ENCODE results near the gene B4GALNT4. TPM values are rescaled to one million over a fixed set of nuclear protein-coding genes. Genes with fewer than 3 reads are reported as not detected.

Gene B4GALNT4
- total and polyA plus RNA-seq, 2 donors from 2014 or later = 0.82 to 1.4 TPM

GRCh38 chr11:412641-413119 lies 43.4 kb downstream of the B4GALNT4 start:
- FAIRE-seq = no peak
- H3K36me3 ChIP-seq (ENCODE audit: control insufficient read depth in 2 of 3, insufficient read depth in 3 of 3, low read length in 3 of 3) = no peaks in the 10 kb centered on the region
- intact Hi-C loops (cut with DNase I) = no loop called here
- H3K27ac ChIP-seq (ENCODE audit: low read depth in 2 of 2, low read length in 2 of 2) = no peak overlapping the region
- no peak overlapping the region for H3K9ac ChIP-seq (ENCODE audit: low read length in 3 of 3)
- no peaks in the 10 kb centered on the region for H3K27me3 ChIP-seq (ENCODE audit: control insufficient read depth, insufficient read depth, low read length)
- peaks cover 0 to 43% (median 15%) of the 10 kb centered on the region in 3 donors for H3K4me1 ChIP-seq (ENCODE audit: control insufficient read depth in 2 of 3, insufficient read depth in 2 of 3, low read depth in 1 of 3, low read length in 3 of 3)
- no peak overlapping the region for H3K4me3 ChIP-seq (ENCODE audit: low read length in 3 of 3)
- DNase-seq = peak in 1 of 5 donors; percentile 71
- H3K9me3 ChIP-seq (ENCODE audit: control insufficient read depth in 2 of 3, insufficient read depth in 1 of 3, low read length in 3 of 3) = no peaks in the 10 kb centered on the region
- no peak for TF ChIP-seq CTCF (IDR thresholded peaks at IDR 0.05; ENCODE audit: borderline replicate concordance, extremely low read depth, insufficient read depth)

GRCh38 chr11:413120-414081 lies 44.1 kb downstream of the B4GALNT4 start:
- Histone ChIP-seq H3K4me3 (ENCODE audit: low read length in 3 of 3) (no peak overlapping the region), H3K9ac (ENCODE audit: low read length in 3 of 3) (no peak overlapping the region), H3K4me1 (ENCODE audit: control insufficient read depth in 2 of 3, insufficient read depth in 2 of 3, low read depth in 1 of 3, low read length in 3 of 3) (peaks cover 0 to 40% (median 15%) of the 10 kb centered on the region in 3 donors), H3K27me3 (ENCODE audit: control insufficient read depth, insufficient read depth, low read length) (no peaks in the 10 kb centered on the region), H3K36me3 (ENCODE audit: control insufficient read depth in 2 of 3, insufficient read depth in 3 of 3, low read length in 3 of 3) (no peaks in the 10 kb centered on the region), H3K27ac (ENCODE audit: low read depth in 2 of 2, low read length in 2 of 2) (no peak overlapping the region), H3K9me3 (ENCODE audit: control insufficient read depth in 2 of 3, insufficient read depth in 1 of 3, low read length in 3 of 3) (no peaks in the 10 kb centered on the region)
- DNase-seq (peak in 1 of 5 donors; percentile 59), FAIRE-seq (no peak)
- intact Hi-C loops (cut with DNase I) = no loop called here
- no peak for TF ChIP-seq CTCF (IDR thresholded peaks at IDR 0.05; ENCODE audit: borderline replicate concordance, extremely low read depth, insufficient read depth)

GRCh38 chr11:414318-414857 lies 45.1 kb downstream of the B4GALNT4 start:
- no peak for TF ChIP-seq CTCF (IDR thresholded peaks at IDR 0.05; ENCODE audit: borderline replicate concordance, extremely low read depth, insufficient read depth)
- H3K4me3 ChIP-seq (ENCODE audit: low read length in 3 of 3) = peak overlapping the region in 2 of 3 donors; percentile 49 to 57
- H3K27me3 ChIP-seq (ENCODE audit: control insufficient read depth, insufficient read depth, low read length) = no peaks in the 10 kb centered on the region
- intact Hi-C loops (cut with DNase I) = no loop called here
- peaks cover 0 to 34% (median 9%) of the 10 kb centered on the region in 3 donors for H3K4me1 ChIP-seq (ENCODE audit: control insufficient read depth in 2 of 3, insufficient read depth in 2 of 3, low read depth in 1 of 3, low read length in 3 of 3)
- no peaks in the 10 kb centered on the region for H3K9me3 ChIP-seq (ENCODE audit: control insufficient read depth in 2 of 3, insufficient read depth in 1 of 3, low read length in 3 of 3)
- FAIRE-seq (no peak), DNase-seq (no peak)
- H3K9ac ChIP-seq (ENCODE audit: low read length in 3 of 3) = no peak overlapping the region
- no peak overlapping the region for H3K27ac ChIP-seq (ENCODE audit: low read depth in 2 of 2, low read length in 2 of 2)
- no peaks in the 10 kb centered on the region for H3K36me3 ChIP-seq (ENCODE audit: control insufficient read depth in 2 of 3, insufficient read depth in 3 of 3, low read length in 3 of 3)
